OCI-LY7 (cell line): ENCODE measurements around the gene ANKFY1.

ENCODE experiments used
- CTCF ChIP-seq: fragments of 200-600 bp; sonication (generic); conservative IDR thresholded peaks from 2 replicates; pipeline ENCODE4 v1.5.1; 2014; ENCODE audit warnings: mild to moderate bottlenecking, antibody characterized with exemption, low read length, moderate library complexity, mixed read lengths
- EZH2phosphoT487 ChIP-seq: fragments of 200-600 bp; sonication (generic); IDR thresholded peaks from 2 replicates; pipeline ENCODE4 v1.6.1; 2018; ENCODE audit warnings: low read depth, borderline replicate concordance, mild to moderate bottlenecking, mixed run types, antibody characterized with exemption, low read length, moderate library complexity, mixed read lengths

- TF ChIP-seq EZH2phosphoT487 (no peak), CTCF (no peak)
These were observed 121.5 kb downstream of the ANKFY1 start for GRCh38 chr17:4142107-4142900.
